A673 (cell line): ENCODE results near the gene C20orf204.

Experiments used
- EZH2 ChIP-seq: fragments of 200-600 bp; sonication (generic); IDR thresholded peaks from 2 replicates; pipeline ENCODE4 v1.6.1; 2017; ENCODE audit warnings: borderline replicate concordance, low read depth, mild to moderate bottlenecking, mixed read lengths, antibody characterized with exemption, low read length; ENCODE audit not compliant: poor library complexity, severe bottlenecking
- TF ChIP-seq, protein P1 (sequence below): fragments of 300-800, 200-600 bp; sonication (generic); conservative IDR thresholded peaks from 2 replicates; pipeline ENCODE4 v1.5.1; 2017; ENCODE audit warnings: low read depth, mild to moderate bottlenecking, antibody characterized with exemption, low read length, moderate library complexity, mixed read lengths

DNA sequence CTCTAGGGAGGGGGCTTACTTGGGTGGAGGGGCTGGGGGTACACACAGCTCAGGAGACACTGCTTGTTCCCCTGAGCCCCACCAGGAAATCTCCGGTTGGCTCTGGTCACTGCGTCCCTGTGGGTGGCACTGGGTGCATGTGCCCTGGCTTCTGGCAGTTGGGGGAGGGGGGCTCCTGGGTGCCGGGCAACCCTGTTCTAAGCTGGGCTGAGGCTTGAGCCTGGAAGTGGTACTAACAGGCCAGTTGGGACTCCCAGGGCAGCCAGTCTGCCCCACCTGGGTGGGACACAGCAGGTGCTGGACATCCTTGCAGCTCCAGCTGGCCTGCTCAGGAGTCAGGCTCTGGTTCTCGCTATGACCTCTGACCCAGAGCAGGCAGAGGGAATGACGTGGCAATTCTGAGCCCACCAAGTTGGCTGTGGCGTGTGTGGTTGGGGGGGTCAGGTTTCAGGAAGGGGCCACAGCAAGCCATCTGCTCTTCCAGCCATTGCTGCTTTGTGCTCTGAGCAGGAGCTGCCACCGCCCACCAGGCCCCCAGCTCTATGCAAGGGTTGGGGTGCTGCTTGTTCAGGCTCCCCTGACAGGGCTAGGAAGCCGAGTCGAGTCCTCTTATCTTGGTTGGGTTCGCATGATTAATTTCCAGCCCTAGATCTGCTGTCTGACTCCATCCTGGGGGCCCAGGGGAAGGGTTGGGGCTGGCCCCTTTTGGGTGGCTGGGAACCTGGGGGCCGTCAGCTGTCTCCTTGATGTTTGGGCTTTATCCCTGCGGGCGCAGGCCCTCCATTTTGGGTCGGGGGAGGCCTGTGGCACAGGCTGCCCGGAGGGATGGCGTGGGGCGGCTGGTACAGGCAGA lies 590 bp downstream of the C20orf204 start:
- TF ChIP-seq EZH2: no peak
- TF ChIP-seq, protein P1, sequence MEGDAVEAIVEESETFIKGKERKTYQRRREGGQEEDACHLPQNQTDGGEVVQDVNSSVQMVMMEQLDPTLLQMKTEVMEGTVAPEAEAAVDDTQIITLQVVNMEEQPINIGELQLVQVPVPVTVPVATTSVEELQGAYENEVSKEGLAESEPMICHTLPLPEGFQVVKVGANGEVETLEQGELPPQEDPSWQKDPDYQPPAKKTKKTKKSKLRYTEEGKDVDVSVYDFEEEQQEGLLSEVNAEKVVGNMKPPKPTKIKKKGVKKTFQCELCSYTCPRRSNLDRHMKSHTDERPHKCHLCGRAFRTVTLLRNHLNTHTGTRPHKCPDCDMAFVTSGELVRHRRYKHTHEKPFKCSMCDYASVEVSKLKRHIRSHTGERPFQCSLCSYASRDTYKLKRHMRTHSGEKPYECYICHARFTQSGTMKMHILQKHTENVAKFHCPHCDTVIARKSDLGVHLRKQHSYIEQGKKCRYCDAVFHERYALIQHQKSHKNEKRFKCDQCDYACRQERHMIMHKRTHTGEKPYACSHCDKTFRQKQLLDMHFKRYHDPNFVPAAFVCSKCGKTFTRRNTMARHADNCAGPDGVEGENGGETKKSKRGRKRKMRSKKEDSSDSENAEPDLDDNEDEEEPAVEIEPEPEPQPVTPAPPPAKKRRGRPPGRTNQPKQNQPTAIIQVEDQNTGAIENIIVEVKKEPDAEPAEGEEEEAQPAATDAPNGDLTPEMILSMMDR: no peak
